Effector memory CD4-positive, alpha-beta T cell (primary cell): ENCODE results near the gene FAM234A.

Experiments
- DNase-seq, 3 donors: peaks; one replicate each; pipeline ENCODE4 v3.0.0-alpha.2; 2020
- H3K27ac ChIP-seq: 2 replicates; pipeline ENCODE4 v1.7.0; 2013; ENCODE audit warnings: mild to moderate bottlenecking, low read length, moderate library complexity; ENCODE audit not compliant: insufficient read depth, poor library complexity, severe bottlenecking
- H3K27me3 ChIP-seq: replicated peaks from 2 replicates; pipeline ENCODE4 v1.7.0; 2013; ENCODE audit warnings: mild to moderate bottlenecking, low read length; ENCODE audit not compliant: insufficient read depth, control insufficient read depth, poor library complexity, severe bottlenecking
- H3K36me3 ChIP-seq: 2 replicates; pipeline ENCODE4 v1.7.0; 2013; ENCODE audit warnings: mild to moderate bottlenecking, low read length, moderate library complexity; ENCODE audit not compliant: control insufficient read depth, insufficient read depth
- H3K4me1 ChIP-seq: 2 replicates; pipeline ENCODE4 v1.7.0; 2013; ENCODE audit warnings: low read length, mild to moderate bottlenecking; ENCODE audit not compliant: control insufficient read depth, insufficient read depth, poor library complexity, severe bottlenecking
- H3K4me3 ChIP-seq: 2 replicates; pipeline ENCODE4 v1.7.0; 2013; ENCODE audit warnings: low read length, low read depth, mild to moderate bottlenecking; ENCODE audit not compliant: insufficient read depth, poor library complexity, severe bottlenecking
- H3K9me3 ChIP-seq: 2 replicates; pipeline ENCODE4 v1.7.0; 2013; ENCODE audit warnings: mild to moderate bottlenecking, low read length, moderate library complexity; ENCODE audit not compliant: control insufficient read depth

FAM234A gene

GRCh38 chr16:270381-271255 lies 36.0 kb downstream of the FAM234A start:
- H3K27me3 ChIP-seq, result peaks cover 15% of the 10 kb centered on the region

GRCh38 chr16:272633-273546 lies 38.3 kb downstream of the FAM234A start:
- no peak for DNase-seq
- H3K4me3 ChIP-seq, result no peak overlapping the region
- no peaks in the 10 kb centered on the region for H3K36me3 ChIP-seq
- H3K4me1 ChIP-seq, result peaks cover 6% of the 10 kb centered on the region
- H3K9me3 ChIP-seq, result no peaks in the 10 kb centered on the region
- H3K27ac ChIP-seq, result no peak overlapping the region
- peaks cover 15% of the 10 kb centered on the region for H3K27me3 ChIP-seq

More at GRCh38 chr16:270381-271255, 36.0 kb downstream of the FAM234A start:
- Histone ChIP-seq H3K9me3 (no peaks in the 10 kb centered on the region), H3K27ac (no peak overlapping the region), H3K4me1 (peaks cover 3% of the 10 kb centered on the region), H3K36me3 (no peaks in the 10 kb centered on the region), H3K4me3 (no peak overlapping the region)
- no peak for DNase-seq

GRCh38 chr16:273547-274421 lies 39.2 kb downstream of the FAM234A start:
- no peak overlapping the region for H3K27ac ChIP-seq
- DNase-seq, result no peak
- H3K27me3 ChIP-seq, result peaks cover 15% of the 10 kb centered on the region
- H3K4me3 ChIP-seq, result no peak overlapping the region
- H3K9me3 ChIP-seq, result no peaks in the 10 kb centered on the region
- H3K4me1 ChIP-seq, result peaks cover 7% of the 10 kb centered on the region
- H3K36me3 ChIP-seq, result no peaks in the 10 kb centered on the region

- no peaks in the 10 kb centered on the region for H3K9me3 ChIP-seq
- DNase-seq, result no peak
- H3K36me3 ChIP-seq, result no peaks in the 10 kb centered on the region
- peaks cover 18% of the 10 kb centered on the region for H3K4me1 ChIP-seq
- peaks cover 19% of the 10 kb centered on the region for H3K27me3 ChIP-seq
- H3K4me3 ChIP-seq, result peak overlapping the region; percentile 25
- no peak overlapping the region for H3K27ac ChIP-seq
Observed at GRCh38 chr16:275041-275641, 40.5 kb downstream of the FAM234A start.

GRCh38 chr16:275786-276232 lies 41.2 kb downstream of the FAM234A start, which contains the start of gene RGS11:
Gene RGS11 (minus strand): TSS chr16:275944. CDS start chr16:275911, 33 bp downstream.
- no peaks in the 10 kb centered on the region for H3K9me3 ChIP-seq
- H3K4me3 ChIP-seq, result peak within 1 kb of the TSS; percentile 25
- H3K27ac ChIP-seq, result no peak within 1 kb of the TSS
- peaks cover 21% of the 10 kb centered on the region for H3K4me1 ChIP-seq
- DNase-seq, result no peak
- no peaks in the 10 kb centered on the region for H3K36me3 ChIP-seq
- peaks cover 20% of the 10 kb centered on the region for H3K27me3 ChIP-seq

GRCh38 chr16:276426-277077 lies 41.9 kb downstream of the FAM234A start:
- no peak overlapping the region for H3K4me3 ChIP-seq
- no peak for DNase-seq
- H3K27me3 ChIP-seq, result peaks cover 28% of the 10 kb centered on the region

GRCh38 chr16:278863-279366 lies 44.3 kb downstream of the FAM234A start:
- Histone ChIP-seq H3K4me1 (peaks cover 28% of the 10 kb centered on the region), H3K9me3 (no peaks in the 10 kb centered on the region), H3K36me3 (no peaks in the 10 kb centered on the region), H3K4me3 (no peak overlapping the region), H3K27ac (no peak overlapping the region), H3K27me3 (peaks cover 31% of the 10 kb centered on the region)
- peak in 2 of 3 donors; percentile 6 to 32 for DNase-seq

More at GRCh38 chr16:276426-277077, 41.9 kb downstream of the FAM234A start:
- Histone ChIP-seq H3K4me1 (peaks cover 28% of the 10 kb centered on the region), H3K9me3 (no peaks in the 10 kb centered on the region), H3K36me3 (no peaks in the 10 kb centered on the region), H3K27ac (no peak overlapping the region)

GRCh38 chr16:279531-279930 lies 44.9 kb downstream of the FAM234A start:
- DNase-seq, result no peak
- H3K27ac ChIP-seq, result no peak overlapping the region
- peaks cover 28% of the 10 kb centered on the region for H3K4me1 ChIP-seq
- H3K36me3 ChIP-seq, result no peaks in the 10 kb centered on the region
- no peak overlapping the region for H3K4me3 ChIP-seq
- peaks cover 25% of the 10 kb centered on the region for H3K27me3 ChIP-seq
- no peaks in the 10 kb centered on the region for H3K9me3 ChIP-seq
